ENCODE results near the gene MROH9. TPM values are rescaled to one million over a fixed set of nuclear protein-coding genes. Genes with fewer than 3 reads are reported as not detected.
"Not testable (repeated sequence)": the region's sequence is repeated elsewhere in the genome, so short reads cannot be mapped to it uniquely, and the experiment has no call there.

MROH9 gene
- total and polyA plus RNA-seq, 10 donors, result not detected

DNA sequence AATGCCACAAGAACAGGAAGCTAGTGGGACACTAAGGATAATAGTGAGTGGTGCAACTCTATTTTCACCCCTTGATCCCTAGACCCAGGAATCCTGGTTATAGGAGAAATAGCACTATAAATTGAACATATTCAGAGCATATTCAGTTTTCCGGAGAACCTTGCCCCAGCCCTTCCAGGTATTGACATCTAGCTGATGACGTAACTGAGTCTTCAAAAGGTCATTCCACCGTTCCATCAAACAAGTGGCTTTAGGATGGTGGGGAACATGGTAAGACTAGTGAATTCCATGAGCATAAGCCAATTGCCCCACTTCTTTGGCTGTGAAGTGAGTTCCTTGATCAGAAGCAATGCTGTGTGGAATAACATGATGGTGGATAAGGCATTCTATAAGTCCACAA lies 2.9 kb downstream of the MROH9 start:
- Histone ChIP-seq H3K4me3 (no peak overlapping the region), H3K27ac (no peak overlapping the region), H3K9me3 (no peaks in the 10 kb centered on the region), H3K4me1 (no peaks in the 10 kb centered on the region), H3K27me3 (replicated peaks in 1 of 7) (no peaks in the 10 kb centered on the region), H3K36me3 (no peaks in the 10 kb centered on the region)
- no peak for DNase-seq
- 92 to 96% (median 93%) methylated on average over 3 of the region's 3 CpGs for WGBS, 5 donors
- TF ChIP-seq POLR2AphosphoS5 (IDR thresholded peaks at IDR 0.05), result no peak
- TF ChIP-seq, protein P1, sequence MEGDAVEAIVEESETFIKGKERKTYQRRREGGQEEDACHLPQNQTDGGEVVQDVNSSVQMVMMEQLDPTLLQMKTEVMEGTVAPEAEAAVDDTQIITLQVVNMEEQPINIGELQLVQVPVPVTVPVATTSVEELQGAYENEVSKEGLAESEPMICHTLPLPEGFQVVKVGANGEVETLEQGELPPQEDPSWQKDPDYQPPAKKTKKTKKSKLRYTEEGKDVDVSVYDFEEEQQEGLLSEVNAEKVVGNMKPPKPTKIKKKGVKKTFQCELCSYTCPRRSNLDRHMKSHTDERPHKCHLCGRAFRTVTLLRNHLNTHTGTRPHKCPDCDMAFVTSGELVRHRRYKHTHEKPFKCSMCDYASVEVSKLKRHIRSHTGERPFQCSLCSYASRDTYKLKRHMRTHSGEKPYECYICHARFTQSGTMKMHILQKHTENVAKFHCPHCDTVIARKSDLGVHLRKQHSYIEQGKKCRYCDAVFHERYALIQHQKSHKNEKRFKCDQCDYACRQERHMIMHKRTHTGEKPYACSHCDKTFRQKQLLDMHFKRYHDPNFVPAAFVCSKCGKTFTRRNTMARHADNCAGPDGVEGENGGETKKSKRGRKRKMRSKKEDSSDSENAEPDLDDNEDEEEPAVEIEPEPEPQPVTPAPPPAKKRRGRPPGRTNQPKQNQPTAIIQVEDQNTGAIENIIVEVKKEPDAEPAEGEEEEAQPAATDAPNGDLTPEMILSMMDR (IDR thresholded peaks at IDR 0.05 in 8 of 11, conservative IDR thresholded peaks at IDR 0.05 in 3 of 11), result no peak
- TF ChIP-seq POLR2A (IDR thresholded peaks at IDR 0.05), result no peak
- intact Hi-C loops (cut with DNase I; ENCODE audit: low total_unique reads), result no loop called here

DNA sequence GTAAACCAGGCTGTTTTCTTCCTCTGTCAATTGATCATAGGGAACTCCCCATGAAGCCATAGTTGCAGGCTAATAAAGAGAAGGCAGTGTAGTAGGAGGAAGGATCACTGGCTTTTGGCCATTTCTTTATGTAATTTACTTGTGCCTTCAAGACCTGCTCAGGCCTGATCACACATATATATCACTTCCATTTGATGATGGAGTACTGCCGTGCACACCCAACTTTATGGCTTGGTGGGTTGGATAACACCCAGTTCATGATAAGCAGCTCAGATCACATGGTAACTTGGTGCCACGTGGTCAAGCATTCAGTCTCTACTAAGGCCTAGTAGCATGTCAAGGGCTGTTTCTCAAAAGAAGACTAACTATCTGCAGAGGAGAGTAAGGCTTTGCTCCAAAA lies 4.1 kb downstream of the MROH9 start:
- Histone ChIP-seq H3K36me3 (no peaks in the 10 kb centered on the region), H3K4me1 (no peaks in the 10 kb centered on the region), H3K27me3 (replicated peaks in 1 of 7) (no peaks in the 10 kb centered on the region), H3K4me3 (no peak overlapping the region), H3K9me3 (no peaks in the 10 kb centered on the region), H3K27ac (no peak overlapping the region)
- 59 to 87% (median 77%) methylated on average over 2 of the region's 2 CpGs for WGBS, 5 donors
- intact Hi-C loops (cut with DNase I; ENCODE audit: low total_unique reads), result no loop called here
- no peak for DNase-seq
- TF ChIP-seq POLR2AphosphoS5 (IDR thresholded peaks at IDR 0.05), result no peak

DNA sequence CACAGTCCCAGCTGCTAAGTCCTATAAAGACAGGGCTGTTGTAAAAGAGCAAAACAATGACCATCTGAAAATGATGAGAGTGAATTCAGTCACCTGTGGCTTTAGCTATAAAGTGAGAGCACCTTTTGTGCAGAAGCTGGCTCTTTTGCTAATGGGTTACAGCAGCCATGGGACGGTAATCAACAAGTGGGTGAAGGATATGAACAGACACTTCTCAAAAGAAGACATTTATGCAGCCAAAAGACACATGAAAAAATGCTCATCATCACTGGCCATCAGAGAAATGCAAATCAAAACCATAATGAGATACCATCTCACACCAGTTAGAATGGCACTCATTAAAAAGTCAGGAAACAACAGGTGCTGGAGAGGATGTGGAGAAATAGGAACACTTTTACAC lies 16.4 kb downstream of the MROH9 start:
- intact Hi-C loops (cut with DNase I; ENCODE audit: low total_unique reads); H3K4me1 ChIP-seq; H3K9me3 ChIP-seq; H3K27ac ChIP-seq; H3K4me3 ChIP-seq; DNase-seq; H3K36me3 ChIP-seq; H3K27me3 ChIP-seq (replicated peaks in 1 of 7): not testable (repeated sequence)
- WGBS, 5 donors, result 50 to 95% (median 89%) methylated on average over 1 of the region's 1 CpG

DNA sequence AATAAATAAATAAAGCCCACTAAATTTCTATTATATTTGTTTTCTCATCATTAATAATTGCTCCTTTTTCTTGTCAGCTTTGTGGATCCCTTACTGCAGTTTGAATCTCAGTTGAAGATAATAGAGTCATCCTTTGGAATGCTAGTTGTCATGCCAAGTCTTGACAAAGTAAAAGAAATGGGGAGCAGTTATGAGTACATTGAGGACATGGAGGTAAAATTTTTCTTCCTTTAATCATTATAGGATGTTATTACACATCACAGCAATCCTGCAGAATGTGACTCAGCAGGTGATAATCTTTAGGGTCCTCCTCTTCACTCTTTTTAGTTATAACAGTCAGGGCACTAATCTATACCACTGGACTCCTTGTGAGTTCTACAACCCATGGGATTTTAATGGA lies 24.1 kb downstream of the MROH9 start:
- H3K36me3 ChIP-seq, result no peaks in the 10 kb centered on the region
- intact Hi-C loops (cut with DNase I; ENCODE audit: low total_unique reads), result no loop called here
- no peak overlapping the region for H3K4me3 ChIP-seq
- no peak overlapping the region for H3K27ac ChIP-seq
- DNase-seq, result no peak
- TF ChIP-seq, protein P1 (IDR thresholded peaks at IDR 0.05 in 8 of 11, conservative IDR thresholded peaks at IDR 0.05 in 3 of 11), result no peak
- TF ChIP-seq POLR2A (IDR thresholded peaks at IDR 0.05), result no peak
- TF ChIP-seq POLR2AphosphoS5 (IDR thresholded peaks at IDR 0.05), result no peak
- no peaks in the 10 kb centered on the region for H3K27me3 ChIP-seq (replicated peaks in 1 of 7)
- no peaks in the 10 kb centered on the region for H3K4me1 ChIP-seq
- no peaks in the 10 kb centered on the region for H3K9me3 ChIP-seq

DNA sequence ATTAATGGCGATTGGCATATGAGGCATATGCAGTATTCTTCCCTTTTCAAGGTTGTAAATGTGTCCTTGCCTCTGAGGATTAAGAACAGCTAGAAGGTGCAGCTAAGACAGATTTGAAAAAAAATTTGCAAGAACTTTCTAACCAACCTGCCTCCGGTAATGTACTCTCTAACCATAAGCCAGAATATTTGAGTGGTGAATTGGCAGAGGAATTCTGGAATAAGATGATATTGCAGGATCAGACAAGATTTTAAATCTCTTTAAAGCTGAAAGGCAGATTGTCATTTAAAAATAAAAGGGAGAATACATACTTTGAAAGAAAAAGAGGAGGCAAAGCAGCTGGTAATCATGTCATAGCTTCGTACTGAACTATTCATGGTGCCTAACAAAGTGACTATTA lies 29.2 kb downstream of the MROH9 start:
- TF ChIP-seq, protein P1 (IDR thresholded peaks at IDR 0.05 in 8 of 11, conservative IDR thresholded peaks at IDR 0.05 in 3 of 11), result no peak
- TF ChIP-seq POLR2AphosphoS5 (IDR thresholded peaks at IDR 0.05), result no peak
- TF ChIP-seq POLR2A (IDR thresholded peaks at IDR 0.05), result no peak
- DNase-seq, result no peak
- Histone ChIP-seq H3K9me3 (no peaks in the 10 kb centered on the region), H3K27me3 (replicated peaks in 1 of 7) (no peaks in the 10 kb centered on the region), H3K4me1 (no peaks in the 10 kb centered on the region), H3K27ac (no peak overlapping the region), H3K36me3 (no peaks in the 10 kb centered on the region), H3K4me3 (no peak overlapping the region)
- 71 to 86% (median 75%) methylated on average over 3 of the region's 3 CpGs for WGBS, 5 donors
- intact Hi-C loops (cut with DNase I; ENCODE audit: low total_unique reads), result loop anchor here (10.0 kb wide), 1 partner anchor 260 kb away; no protein-coding TSS in a partner anchor
